Middle frontal gyrus (tissue), 1 donor: ENCODE data around the gene CCDC18.
"Not testable (repeated sequence)": the region's sequence is repeated elsewhere in the genome, so short reads cannot be mapped to it uniquely, and the experiment has no call there.

Source experiments
- DNase-seq: peaks from one replicate; pipeline ENCODE4 v3.0.0-alpha.2; 2015; ENCODE audit warnings: low spot score; ENCODE audit errors: extremely low spot score

The CCDC18 gene

GRCh38 chr1:93171549-93172034, 8.9 kb upstream of the CCDC18 start:
- DNase-seq, result no peak

GRCh38 chr1:93172778-93173177, 7.7 kb upstream of the CCDC18 start:
- no peak for DNase-seq

GRCh38 chr1:93174638-93175037, 5.9 kb upstream of the CCDC18 start:
- not testable (repeated sequence) for DNase-seq

- no peak for DNase-seq
These were observed 2.5 kb upstream of the CCDC18 start for GRCh38 chr1:93177991-93178390.

GRCh38 chr1:93178418-93178817, 2.1 kb upstream of the CCDC18 start:
- no peak for DNase-seq

- DNase-seq, result peak; percentile 96
These were observed 420 bp upstream of the CCDC18 start, which contains the start of gene TMED5 for GRCh38 chr1:93179886-93180722. Gene TMED5 (minus strand): TSS chr1:93180413. CDS start chr1:93180242, 171 bp downstream.

GRCh38 chr1:93186667-93187066, 6.1 kb downstream of the CCDC18 start:
- no peak for DNase-seq

- no peak for DNase-seq
These were observed 9.9 kb downstream of the CCDC18 start for GRCh38 chr1:93190432-93190831.

- no peak for DNase-seq
These were observed 13.9 kb downstream of the CCDC18 start for GRCh38 chr1:93194231-93194990.

GRCh38 chr1:93196591-93196990, 16.1 kb downstream of the CCDC18 start:
- DNase-seq, result no peak

- no peak for DNase-seq
These were observed 18.6 kb downstream of the CCDC18 start for GRCh38 chr1:93199150-93199549.

- no peak for DNase-seq
These were observed 19.6 kb downstream of the CCDC18 start for GRCh38 chr1:93200086-93200620.

GRCh38 chr1:93200714-93201113, 20.2 kb downstream of the CCDC18 start:
- no peak for DNase-seq

- no peak for DNase-seq
These were observed 25.5 kb downstream of the CCDC18 start for GRCh38 chr1:93205892-93206566.

- no peak for DNase-seq
These were observed 26.0 kb downstream of the CCDC18 start for GRCh38 chr1:93206567-93206954.

- no peak for DNase-seq
These were observed 26.7 kb downstream of the CCDC18 start for GRCh38 chr1:93207211-93207610.

GRCh38 chr1:93215322-93215721, 34.8 kb downstream of the CCDC18 start:
- no peak for DNase-seq

GRCh38 chr1:93219443-93219842, 38.9 kb downstream of the CCDC18 start:
- DNase-seq, result no peak

- not testable (repeated sequence) for DNase-seq
These were observed 40.2 kb downstream of the CCDC18 start for GRCh38 chr1:93220716-93221115.

- DNase-seq, result no peak
These were observed 41.4 kb downstream of the CCDC18 start for GRCh38 chr1:93221913-93222312.

GRCh38 chr1:93223023-93223675, 42.6 kb downstream of the CCDC18 start:
- no peak for DNase-seq
